ENCODE data around the gene CISH.

DNA sequence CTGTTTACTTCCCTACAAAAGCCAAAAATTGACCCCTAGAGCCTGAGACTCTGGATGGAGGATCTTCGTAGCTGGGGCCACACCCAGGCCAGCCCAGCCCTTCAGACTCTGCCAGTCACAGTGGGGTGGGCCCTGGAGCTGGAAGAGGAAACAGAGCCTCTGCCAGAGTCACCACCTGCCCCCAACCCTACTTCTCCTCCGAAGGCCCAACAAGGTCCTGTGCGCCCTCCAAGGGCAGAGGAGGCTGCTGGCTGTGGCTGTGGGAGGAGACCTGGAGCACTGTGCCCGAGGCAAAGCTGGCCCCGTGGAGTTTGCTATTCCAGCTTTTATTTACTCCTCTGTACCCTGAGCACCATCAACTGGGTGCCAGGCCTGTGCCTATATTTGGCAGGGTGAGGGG is 19.0 kb downstream of the CISH start:
- TF ChIP-seq, protein P1, sequence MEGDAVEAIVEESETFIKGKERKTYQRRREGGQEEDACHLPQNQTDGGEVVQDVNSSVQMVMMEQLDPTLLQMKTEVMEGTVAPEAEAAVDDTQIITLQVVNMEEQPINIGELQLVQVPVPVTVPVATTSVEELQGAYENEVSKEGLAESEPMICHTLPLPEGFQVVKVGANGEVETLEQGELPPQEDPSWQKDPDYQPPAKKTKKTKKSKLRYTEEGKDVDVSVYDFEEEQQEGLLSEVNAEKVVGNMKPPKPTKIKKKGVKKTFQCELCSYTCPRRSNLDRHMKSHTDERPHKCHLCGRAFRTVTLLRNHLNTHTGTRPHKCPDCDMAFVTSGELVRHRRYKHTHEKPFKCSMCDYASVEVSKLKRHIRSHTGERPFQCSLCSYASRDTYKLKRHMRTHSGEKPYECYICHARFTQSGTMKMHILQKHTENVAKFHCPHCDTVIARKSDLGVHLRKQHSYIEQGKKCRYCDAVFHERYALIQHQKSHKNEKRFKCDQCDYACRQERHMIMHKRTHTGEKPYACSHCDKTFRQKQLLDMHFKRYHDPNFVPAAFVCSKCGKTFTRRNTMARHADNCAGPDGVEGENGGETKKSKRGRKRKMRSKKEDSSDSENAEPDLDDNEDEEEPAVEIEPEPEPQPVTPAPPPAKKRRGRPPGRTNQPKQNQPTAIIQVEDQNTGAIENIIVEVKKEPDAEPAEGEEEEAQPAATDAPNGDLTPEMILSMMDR (IDR thresholded peaks at IDR 0.05; ENCODE audit: borderline replicate concordance, extremely low read depth, low read length, poor library complexity, severe bottlenecking) = peak; percentile 16
- TF ChIP-seq EZH2 (IDR thresholded peaks at IDR 0.05; ENCODE audit: borderline replicate concordance, low read depth, low read length, severe bottlenecking) = no peak
